ENCODE data around the gene IL17A.

GRCh38 chr6:52164319-52165094 is 21.7 kb upstream of the IL17A start:
- TF ChIP-seq CTCF (IDR thresholded peaks at IDR 0.05) (no peak), POLR2A (IDR thresholded peaks at IDR 0.05; ENCODE audit: low read depth) (no peak), EP300 (IDR thresholded peaks at IDR 0.05) (no peak)

Measured in esophagus muscularis mucosa (tissue), 4 donors.